ENCODE data around the gene PRAME. TPM values are rescaled to one million over a fixed set of nuclear protein-coding genes. Genes with fewer than 3 reads are reported as not detected.

The PRAME gene
- total and polyA plus RNA-seq, 2 of the 13 experiments (the other 11 are each of a cell fraction or from before 2014, with no cell fraction given) = 0.11 to 0.83 TPM

DNA sequence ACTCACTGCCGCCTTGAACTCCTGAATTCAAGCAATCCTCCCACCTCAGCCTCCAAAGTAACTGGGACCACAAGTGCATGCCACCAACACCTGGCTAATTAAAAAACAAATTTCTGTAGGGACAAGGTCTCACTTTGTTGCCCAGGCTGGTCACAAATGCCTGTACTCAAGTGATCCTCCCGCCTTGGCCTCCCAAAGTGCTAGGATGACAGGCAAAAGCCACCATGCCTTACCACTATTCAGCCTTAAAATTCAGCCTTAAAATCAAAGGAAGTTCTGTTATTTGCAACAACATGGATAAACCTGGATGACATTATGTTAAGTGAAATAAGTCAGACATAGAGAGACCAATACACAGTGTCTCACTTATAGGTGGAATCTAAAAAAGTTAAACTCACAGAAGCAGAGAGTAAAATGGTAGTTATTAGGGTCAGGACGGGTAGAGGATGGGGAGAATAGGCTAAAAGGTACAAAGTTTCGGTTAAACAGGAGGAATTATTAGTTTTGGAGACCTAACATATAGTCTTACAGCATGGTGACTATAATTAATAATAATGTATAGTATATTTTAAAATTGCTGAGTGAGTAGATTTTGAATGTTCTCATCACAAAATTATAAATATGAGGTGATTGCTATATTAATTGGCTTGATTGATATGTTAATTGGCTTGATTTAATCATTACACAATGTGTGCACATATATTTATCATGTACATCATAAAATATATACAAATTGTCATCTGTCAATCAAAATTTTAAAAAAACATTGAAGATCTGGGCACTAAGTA is 32.7 kb downstream of the PRAME start:
- Histone ChIP-seq H2AFZ (ENCODE audit: low read length) (no peak overlapping the region), H3K9me3 (ENCODE audit: low read length) (no peaks in the 10 kb centered on the region), H3K36me3 (replicated peaks in 1 of 2; ENCODE audit: control insufficient read depth in 1 of 2, insufficient read depth in 2 of 2, low read length in 2 of 2) (no peaks in the 10 kb centered on the region), H4K20me1 (ENCODE audit: insufficient read depth, low read length) (no peaks in the 10 kb centered on the region), H3K27me3 (ENCODE audit: control insufficient read depth in 1 of 2, insufficient read depth in 2 of 2, low read length in 2 of 2) (peaks cover 0 to 9% of the 10 kb centered on the region in 2 experiments; a peak in 2 of 5 replicates), H3K4me3 (replicated peaks in 1 of 3; ENCODE audit: insufficient read depth in 1 of 3, low read depth in 2 of 3, low read length in 3 of 3) (no peak overlapping the region), H3K27ac (ENCODE audit: extremely low read length, insufficient read depth, low read length) (no peak overlapping the region), H3K4me2 (ENCODE audit: low read depth, low read length) (no peak overlapping the region), H3K79me2 (ENCODE audit: insufficient read depth, low read length) (no peaks in the 10 kb centered on the region), H3K4me1 (ENCODE audit: insufficient read depth, low read length) (peaks cover 2% of the 10 kb centered on the region), H3K9ac (ENCODE audit: insufficient read depth, low read depth, low read length) (no peak overlapping the region)
- in situ Hi-C loops (cut with HindIII; ENCODE audit: extremely low pct_ligation_motif_present, low pct_unique_long_range_greater_than_20kb) (no loop called here), intact Hi-C loops (cut with micrococcal nuclease; ENCODE audit: unreplicated experiment) (no loop called here)
- TF ChIP-seq BCL6 (CRISPR knock-in tag; IDR thresholded peaks at IDR 0.05) (no peak), MAFK (conservative IDR thresholded peaks at IDR 0.05 in 1 of 2, IDR thresholded peaks at IDR 0.05 in 1 of 2; ENCODE audit: low read length in 2 of 2) (peak; percentile 71 to 85; a peak in 3 of 4 replicates), ZNF232 (CRISPR knock-in tag; IDR thresholded peaks at IDR 0.05; ENCODE audit: borderline replicate concordance) (no peak), GATAD2A (CRISPR knock-in tag; IDR thresholded peaks at IDR 0.05) (no peak), MAFF (IDR thresholded peaks at IDR 0.05; ENCODE audit: low read depth, low read length) (peak; percentile 79), ZXDC (CRISPR knock-in tag; IDR thresholded peaks at IDR 0.05) (no peak), ZFP37 (CRISPR knock-in tag; IDR thresholded peaks at IDR 0.05; ENCODE audit: borderline replicate concordance) (no peak), ASH2L (IDR thresholded peaks at IDR 0.05; ENCODE audit: insufficient read length, low read depth, low read length) (no peak)
- TF ChIP-seq, protein P1, sequence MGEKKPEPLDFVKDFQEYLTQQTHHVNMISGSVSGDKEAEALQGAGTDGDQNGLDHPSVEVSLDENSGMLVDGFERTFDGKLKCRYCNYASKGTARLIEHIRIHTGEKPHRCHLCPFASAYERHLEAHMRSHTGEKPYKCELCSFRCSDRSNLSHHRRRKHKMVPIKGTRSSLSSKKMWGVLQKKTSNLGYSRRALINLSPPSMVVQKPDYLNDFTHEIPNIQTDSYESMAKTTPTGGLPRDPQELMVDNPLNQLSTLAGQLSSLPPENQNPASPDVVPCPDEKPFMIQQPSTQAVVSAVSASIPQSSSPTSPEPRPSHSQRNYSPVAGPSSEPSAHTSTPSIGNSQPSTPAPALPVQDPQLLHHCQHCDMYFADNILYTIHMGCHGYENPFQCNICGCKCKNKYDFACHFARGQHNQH (CRISPR knock-in tag; IDR thresholded peaks at IDR 0.05) = no peak
- DNase-seq (ENCODE audit: low spot score) = no peak
- BruUV-seq (replicated peaks) = no TSS peak
- FAIRE-seq = no peak
- CTCF ChIA-PET (ENCODE audit: low intra/inter-chr PET ratio, low total read pairs) = no interaction called here
- POLR2A ChIA-PET = no interaction called here
- WGBS (ENCODE audit: low lambda C conversion rate) = 43% methylated on average over 4 of the region's 4 CpGs
- no peak for ATAC-seq

Data from HepG2 (cell line).